Measurements from ENCODE around the gene VAV3. TPM values are rescaled to one million over a fixed set of nuclear protein-coding genes. Genes with fewer than 3 reads are reported as not detected.

VAV3 gene
- total and polyA plus RNA-seq, 9 of the 15 experiments (the other 6 are each of a cell fraction or from before 2014, with no cell fraction given): not detected

DNA sequence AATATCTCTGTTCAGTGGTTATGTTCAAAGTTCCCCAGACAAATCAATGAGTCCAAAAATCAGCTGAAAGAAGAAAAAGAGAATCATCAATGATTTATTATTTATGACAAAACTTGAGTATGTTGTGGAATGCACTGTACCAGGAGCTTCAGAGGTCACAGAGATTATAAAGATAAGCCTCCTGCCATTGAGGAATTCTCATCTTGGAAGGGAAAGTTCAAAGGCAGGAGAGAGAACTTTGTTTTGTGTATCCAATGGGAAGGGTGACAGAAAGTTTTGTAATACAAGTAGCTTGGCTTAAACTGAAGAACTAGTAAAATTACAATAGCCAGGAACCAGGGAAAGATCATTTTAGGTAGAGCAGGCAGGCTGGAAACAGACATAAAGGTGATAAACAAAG lies 367.7 kb downstream of the VAV3 start (continued):
- TF ChIP-seq TFAM (CRISPR knock-in tag; conservative IDR thresholded peaks at IDR 0.05): no peak
- no peak for TF ChIP-seq MYC (IDR thresholded peaks at IDR 0.05; ENCODE audit: low read depth, low read length)
- TF ChIP-seq MYC (CRISPR knock-in tag; IDR thresholded peaks at IDR 0.05; ENCODE audit: borderline replicate concordance, low read depth): no peak
- TF ChIP-seq ZNF174 (CRISPR knock-in tag; IDR thresholded peaks at IDR 0.05): no peak

GRCh38 chr1:107594536-107594935 lies 370.4 kb downstream of the VAV3 start:
- Histone ChIP-seq H3K79me2 (ENCODE audit: control insufficient read depth, insufficient read depth, low read length) (no peaks in the 10 kb centered on the region), H3K4me1 (replicated peaks in 1 of 2; ENCODE audit: control insufficient read depth in 2 of 2, insufficient read depth in 2 of 2, low read length in 2 of 2) (no peaks in the 10 kb centered on the region), H3K9me3 (replicated peaks; ENCODE audit: control insufficient read depth, insufficient read depth, low read depth, low read length) (no peaks in the 10 kb centered on the region), H3K4me2 (ENCODE audit: insufficient read depth, low read length) (no peak overlapping the region), H4K20me1 (replicated peaks; ENCODE audit: control insufficient read depth, insufficient read depth, low read length) (no peaks in the 10 kb centered on the region), H2AFZ (ENCODE audit: low read depth, low read length) (no peak overlapping the region), H3K27me3 (ENCODE audit: control insufficient read depth in 2 of 2, insufficient read depth in 2 of 2, low read length in 2 of 2) (no peaks in the 10 kb centered on the region), H3K36me3 (ENCODE audit: control insufficient read depth, insufficient read depth, low read length) (no peaks in the 10 kb centered on the region), H3K4me3 (no peak overlapping the region), H3K27ac (ENCODE audit: extremely low read depth, low read depth, low read length) (no peak overlapping the region), H3K9ac (ENCODE audit: insufficient read depth in 1 of 2, low read depth in 2 of 2, low read length in 2 of 2) (no peak overlapping the region), H3K9me1 (ENCODE audit: control insufficient read depth, insufficient read depth, low read length) (no peaks in the 10 kb centered on the region)
- intact Hi-C loops (cut with micrococcal nuclease): no loop called here
- in situ Hi-C loops (cut with MboI): no loop called here
- no peak for FAIRE-seq
- no peak for ATAC-seq
- ChIA-PET CTCF (ENCODE audit: low intra/inter-chr PET ratio) (no interaction called here), POLR2A (no interaction called here)
- no peak for DNase-seq (ENCODE audit: extremely low read depth in 1 of 4, low spot score in 3 of 4)
- WGBS (ENCODE audit: insufficient coverage, low coverage, missing lambda C conversion rate): 0% methylated on average over 1 of the region's 1 CpG
- no TSS peak for BruUV-seq (replicated peaks)
- no peak for TF ChIP-seq PRMT5 (CRISPR knock-in tag; IDR thresholded peaks at IDR 0.05)
- TF ChIP-seq, protein P1, sequence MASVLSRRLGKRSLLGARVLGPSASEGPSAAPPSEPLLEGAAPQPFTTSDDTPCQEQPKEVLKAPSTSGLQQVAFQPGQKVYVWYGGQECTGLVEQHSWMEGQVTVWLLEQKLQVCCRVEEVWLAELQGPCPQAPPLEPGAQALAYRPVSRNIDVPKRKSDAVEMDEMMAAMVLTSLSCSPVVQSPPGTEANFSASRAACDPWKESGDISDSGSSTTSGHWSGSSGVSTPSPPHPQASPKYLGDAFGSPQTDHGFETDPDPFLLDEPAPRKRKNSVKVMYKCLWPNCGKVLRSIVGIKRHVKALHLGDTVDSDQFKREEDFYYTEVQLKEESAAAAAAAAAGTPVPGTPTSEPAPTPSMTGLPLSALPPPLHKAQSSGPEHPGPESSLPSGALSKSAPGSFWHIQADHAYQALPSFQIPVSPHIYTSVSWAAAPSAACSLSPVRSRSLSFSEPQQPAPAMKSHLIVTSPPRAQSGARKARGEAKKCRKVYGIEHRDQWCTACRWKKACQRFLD (CRISPR knock-in tag; IDR thresholded peaks at IDR 0.05): no peak
- TF ChIP-seq POLR2G (IDR thresholded peaks at IDR 0.05; ENCODE audit: low read depth, low read length): no peak
- TF ChIP-seq THRAP3 (IDR thresholded peaks at IDR 0.05; ENCODE audit: borderline replicate concordance): no peak
- TF ChIP-seq HMG20B (CRISPR knock-in tag; IDR thresholded peaks at IDR 0.05): no peak
- TF ChIP-seq, protein P2, sequence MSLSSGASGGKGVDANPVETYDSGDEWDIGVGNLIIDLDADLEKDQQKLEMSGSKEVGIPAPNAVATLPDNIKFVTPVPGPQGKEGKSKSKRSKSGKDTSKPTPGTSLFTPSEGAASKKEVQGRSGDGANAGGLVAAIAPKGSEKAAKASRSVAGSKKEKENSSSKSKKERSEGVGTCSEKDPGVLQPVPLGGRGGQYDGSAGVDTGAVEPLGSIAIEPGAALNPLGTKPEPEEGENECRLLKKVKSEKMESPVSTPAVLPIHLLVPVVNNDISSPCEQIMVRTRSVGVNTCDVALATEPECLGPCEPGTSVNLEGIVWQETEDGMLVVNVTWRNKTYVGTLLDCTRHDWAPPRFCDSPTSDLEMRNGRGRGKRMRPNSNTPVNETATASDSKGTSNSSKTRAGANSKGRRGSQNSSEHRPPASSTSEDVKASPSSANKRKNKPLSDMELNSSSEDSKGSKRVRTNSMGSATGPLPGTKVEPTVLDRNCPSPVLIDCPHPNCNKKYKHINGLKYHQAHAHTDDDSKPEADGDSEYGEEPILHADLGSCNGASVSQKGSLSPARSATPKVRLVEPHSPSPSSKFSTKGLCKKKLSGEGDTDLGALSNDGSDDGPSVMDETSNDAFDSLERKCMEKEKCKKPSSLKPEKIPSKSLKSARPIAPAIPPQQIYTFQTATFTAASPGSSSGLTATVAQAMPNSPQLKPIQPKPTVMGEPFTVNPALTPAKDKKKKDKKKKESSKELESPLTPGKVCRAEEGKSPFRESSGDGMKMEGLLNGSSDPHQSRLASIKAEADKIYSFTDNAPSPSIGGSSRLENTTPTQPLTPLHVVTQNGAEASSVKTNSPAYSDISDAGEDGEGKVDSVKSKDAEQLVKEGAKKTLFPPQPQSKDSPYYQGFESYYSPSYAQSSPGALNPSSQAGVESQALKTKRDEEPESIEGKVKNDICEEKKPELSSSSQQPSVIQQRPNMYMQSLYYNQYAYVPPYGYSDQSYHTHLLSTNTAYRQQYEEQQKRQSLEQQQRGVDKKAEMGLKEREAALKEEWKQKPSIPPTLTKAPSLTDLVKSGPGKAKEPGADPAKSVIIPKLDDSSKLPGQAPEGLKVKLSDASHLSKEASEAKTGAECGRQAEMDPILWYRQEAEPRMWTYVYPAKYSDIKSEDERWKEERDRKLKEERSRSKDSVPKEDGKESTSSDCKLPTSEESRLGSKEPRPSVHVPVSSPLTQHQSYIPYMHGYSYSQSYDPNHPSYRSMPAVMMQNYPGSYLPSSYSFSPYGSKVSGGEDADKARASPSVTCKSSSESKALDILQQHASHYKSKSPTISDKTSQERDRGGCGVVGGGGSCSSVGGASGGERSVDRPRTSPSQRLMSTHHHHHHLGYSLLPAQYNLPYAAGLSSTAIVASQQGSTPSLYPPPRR (CRISPR knock-in tag; IDR thresholded peaks at IDR 0.05; ENCODE audit: borderline replicate concordance): no peak
- TF ChIP-seq, protein P3, sequence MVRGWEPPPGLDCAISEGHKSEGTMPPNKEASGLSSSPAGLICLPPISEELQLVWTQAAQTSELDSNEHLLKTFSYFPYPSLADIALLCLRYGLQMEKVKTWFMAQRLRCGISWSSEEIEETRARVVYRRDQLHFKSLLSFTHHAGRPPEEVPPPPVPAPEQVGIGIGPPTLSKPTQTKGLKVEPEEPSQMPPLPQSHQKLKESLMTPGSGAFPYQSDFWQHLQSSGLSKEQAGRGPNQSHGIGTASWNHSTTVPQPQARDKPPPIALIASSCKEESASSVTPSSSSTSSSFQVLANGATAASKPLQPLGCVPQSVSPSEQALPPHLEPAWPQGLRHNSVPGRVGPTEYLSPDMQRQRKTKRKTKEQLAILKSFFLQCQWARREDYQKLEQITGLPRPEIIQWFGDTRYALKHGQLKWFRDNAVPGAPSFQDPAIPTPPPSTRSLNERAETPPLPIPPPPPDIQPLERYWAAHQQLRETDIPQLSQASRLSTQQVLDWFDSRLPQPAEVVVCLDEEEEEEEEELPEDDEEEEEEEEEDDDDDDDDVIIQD (CRISPR knock-in tag; IDR thresholded peaks at IDR 0.05): no peak
- no peak for TF ChIP-seq ZNF586 (CRISPR knock-in tag; conservative IDR thresholded peaks at IDR 0.05)
- no peak for TF ChIP-seq HDAC8 (tag; IDR thresholded peaks at IDR 0.05)
- no peak for TF ChIP-seq BDP1 (IDR thresholded peaks at IDR 0.05; ENCODE audit: insufficient read depth, insufficient read length)
- no peak for TF ChIP-seq POLR2A (conservative IDR thresholded peaks at IDR 0.05)
